Measurements from ENCODE around the gene PPM1F. TPM values are rescaled to one million over a fixed set of nuclear protein-coding genes. Genes with fewer than 3 reads are reported as not detected.
A peak's percentile ranks its signal among the peaks of the same experiment; 100 is the strongest.

Gene PPM1F
- total RNA-seq, 1 donor from 2014 or later: 22.7 TPM

GRCh38 chr22:21949569-21949918 lies 3.1 kb downstream of the PPM1F start:
- DNase-seq (ENCODE audit: low spot score, unreplicated experiment): no peak
- Mint-ChIP-seq H3K9me3 (ENCODE audit: low read depth) (no peaks in the 10 kb centered on the region), H3K4me3 (ENCODE audit: low read depth) (no peak overlapping the region), H3K36me3 (ENCODE audit: insufficient read depth) (peaks cover 6% of the 10 kb centered on the region), H3K4me1 (ENCODE audit: low read depth) (peaks cover 22% of the 10 kb centered on the region), H3K27me3 (no peaks in the 10 kb centered on the region), H3K27ac (no peak overlapping the region)
- TF ChIP-seq CTCF (IDR thresholded peaks at IDR 0.05; ENCODE audit: unreplicated experiment): no peak

GRCh38 chr22:21948824-21949568 lies 3.7 kb downstream of the PPM1F start:
- TF ChIP-seq CTCF (IDR thresholded peaks at IDR 0.05; ENCODE audit: unreplicated experiment): no peak
- Mint-ChIP-seq H3K4me3 (ENCODE audit: low read depth) (no peak overlapping the region), H3K27me3 (no peaks in the 10 kb centered on the region), H3K27ac (no peak overlapping the region), H3K4me1 (ENCODE audit: low read depth) (peaks cover 22% of the 10 kb centered on the region), H3K36me3 (ENCODE audit: insufficient read depth) (peaks cover 6% of the 10 kb centered on the region), H3K9me3 (ENCODE audit: low read depth) (no peaks in the 10 kb centered on the region)
- DNase-seq (ENCODE audit: low spot score, unreplicated experiment): no peak

GRCh38 chr22:21948390-21948789 lies 4.3 kb downstream of the PPM1F start:
- Mint-ChIP-seq H3K4me1 (ENCODE audit: low read depth) (peaks cover 22% of the 10 kb centered on the region), H3K27me3 (no peaks in the 10 kb centered on the region), H3K9me3 (ENCODE audit: low read depth) (no peaks in the 10 kb centered on the region), H3K4me3 (ENCODE audit: low read depth) (no peak overlapping the region), H3K36me3 (ENCODE audit: insufficient read depth) (peaks cover 6% of the 10 kb centered on the region), H3K27ac (no peak overlapping the region)
- no peak for DNase-seq (ENCODE audit: low spot score, unreplicated experiment)
- TF ChIP-seq CTCF (IDR thresholded peaks at IDR 0.05; ENCODE audit: unreplicated experiment): no peak

- TF ChIP-seq CTCF (IDR thresholded peaks at IDR 0.05; ENCODE audit: unreplicated experiment): peak; percentile 59
- DNase-seq (ENCODE audit: low spot score, unreplicated experiment): no peak
- no peaks in the 10 kb centered on the region for H3K9me3 Mint-ChIP-seq (ENCODE audit: low read depth)
- peaks cover 9% of the 10 kb centered on the region for H3K36me3 Mint-ChIP-seq (ENCODE audit: insufficient read depth)
- H3K27ac Mint-ChIP-seq: peak overlapping the region; percentile 21
- no peak overlapping the region for H3K4me3 Mint-ChIP-seq (ENCODE audit: low read depth)
- H3K4me1 Mint-ChIP-seq (ENCODE audit: low read depth): peaks cover 22% of the 10 kb centered on the region
- H3K27me3 Mint-ChIP-seq: no peaks in the 10 kb centered on the region
Measured at GRCh38 chr22:21947040-21948014, 5.3 kb downstream of the PPM1F start.

- Mint-ChIP-seq H3K27me3 (no peaks in the 10 kb centered on the region), H3K27ac (peak overlapping the region; percentile 16), H3K4me3 (ENCODE audit: low read depth) (no peak overlapping the region), H3K4me1 (ENCODE audit: low read depth) (peaks cover 15% of the 10 kb centered on the region), H3K9me3 (ENCODE audit: low read depth) (no peaks in the 10 kb centered on the region), H3K36me3 (ENCODE audit: insufficient read depth) (peaks cover 12% of the 10 kb centered on the region)
- DNase-seq (ENCODE audit: low spot score, unreplicated experiment): no peak
- no peak for TF ChIP-seq CTCF (IDR thresholded peaks at IDR 0.05; ENCODE audit: unreplicated experiment)
Measured at GRCh38 chr22:21946262-21946925, 6.3 kb downstream of the PPM1F start.
